K562 (cell line): ENCODE results near the gene TNFRSF6B.
"Not testable (repeated sequence)": the region's sequence is repeated elsewhere in the genome, so short reads cannot be mapped to it uniquely, and the experiment has no call there.

ENCODE experiments used
- CBX2 ChIP-seq: fragments of 200-600 bp; sonication (generic); IDR thresholded peaks from one replicate; pipeline ENCODE4 v1.6.1; 2012; ENCODE audit warnings: mild to moderate bottlenecking, low read length, inconsistent platforms; ENCODE audit not compliant: insufficient read depth, poor library complexity, severe bottlenecking
- CREB1 ChIP-seq, 2 experiments: sonication (generic) in 1 of 2; formaldehyde crosslinking in 1 of 2; IDR thresholded peaks; 2 replicates each; pipeline versions ENCODE4 v1.6.1 to v1.8.0; 2012 to 2022; ENCODE audit warnings: inconsistent platforms in 1 of 2, mild to moderate bottlenecking in 1 of 2, missing genetic modification reagents in 1 of 2, moderate library complexity in 1 of 2
- CREM ChIP-seq: IDR thresholded peaks from 2 replicates; pipeline ENCODE4 v1.6.1; 2014; ENCODE audit warnings: antibody characterized with exemption, low read depth
- HNRNPL ChIP-seq: fragments of 200-400 bp; formaldehyde crosslinking; IDR thresholded peaks from 2 replicates; pipeline ENCODE4 v1.6.1; 2017; ENCODE audit warnings: low read depth, mild to moderate bottlenecking, low read length
- HNRNPUL1 ChIP-seq: fragments of 200-400 bp; formaldehyde crosslinking; IDR thresholded peaks from 2 replicates; pipeline ENCODE4 v1.6.1; 2017; ENCODE audit warnings: low read length
- RNF2 ChIP-seq: sonication (generic); IDR thresholded peaks from 2 replicates; pipeline ENCODE4 v1.6.1; 2016
- SMARCA4 ChIP-seq: fragments of 450-650 bp; IDR thresholded peaks from 2 replicates; pipeline ENCODE4 v1.6.1; 2016
- ZNF175 ChIP-seq: fragments of 200-800 bp; sonication (Bioruptor generic); IDR thresholded peaks from 2 replicates; pipeline ENCODE4 v1.6.1; 2016; ENCODE audit warnings: low read depth, mild to moderate bottlenecking, missing genetic modification characterization, missing compliant biosample characterization
- TF ChIP-seq, protein P1 (sequence below): sonication (generic); formaldehyde crosslinking; IDR thresholded peaks from 2 replicates; pipeline ENCODE4 v1.8.0; 2022; ENCODE audit warnings: mild to moderate bottlenecking, missing genetic modification reagents, borderline replicate concordance

DNA sequence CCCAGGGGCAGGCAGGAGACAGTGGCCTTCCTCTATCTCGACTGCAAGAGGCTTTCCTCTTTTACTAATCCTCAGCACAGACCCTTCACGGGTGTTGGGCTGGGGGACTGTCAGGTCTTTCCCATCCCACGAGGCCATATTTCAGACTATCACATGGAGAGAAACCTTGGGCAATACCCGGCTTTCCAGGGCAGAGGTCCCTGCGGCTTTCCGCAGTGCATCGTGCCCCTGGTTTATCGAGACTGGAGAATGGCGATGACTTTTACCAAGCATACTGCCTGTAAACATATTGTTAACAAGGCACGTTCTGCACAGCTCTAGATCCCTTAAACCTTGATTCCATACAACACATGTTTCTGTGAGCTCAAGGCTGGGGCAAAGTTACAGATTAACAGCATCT is 36.3 kb upstream of the TNFRSF6B start:
- not testable (repeated sequence) for TF ChIP-seq ZNF175; RNF2; HNRNPUL1; CBX2; CREB1 (IDR thresholded peaks at IDR 0.05); CREB1 (CRISPR knock-in tag; IDR thresholded peaks at IDR 0.05); SMARCA4; CREM; HNRNPL
- TF ChIP-seq, protein P1, sequence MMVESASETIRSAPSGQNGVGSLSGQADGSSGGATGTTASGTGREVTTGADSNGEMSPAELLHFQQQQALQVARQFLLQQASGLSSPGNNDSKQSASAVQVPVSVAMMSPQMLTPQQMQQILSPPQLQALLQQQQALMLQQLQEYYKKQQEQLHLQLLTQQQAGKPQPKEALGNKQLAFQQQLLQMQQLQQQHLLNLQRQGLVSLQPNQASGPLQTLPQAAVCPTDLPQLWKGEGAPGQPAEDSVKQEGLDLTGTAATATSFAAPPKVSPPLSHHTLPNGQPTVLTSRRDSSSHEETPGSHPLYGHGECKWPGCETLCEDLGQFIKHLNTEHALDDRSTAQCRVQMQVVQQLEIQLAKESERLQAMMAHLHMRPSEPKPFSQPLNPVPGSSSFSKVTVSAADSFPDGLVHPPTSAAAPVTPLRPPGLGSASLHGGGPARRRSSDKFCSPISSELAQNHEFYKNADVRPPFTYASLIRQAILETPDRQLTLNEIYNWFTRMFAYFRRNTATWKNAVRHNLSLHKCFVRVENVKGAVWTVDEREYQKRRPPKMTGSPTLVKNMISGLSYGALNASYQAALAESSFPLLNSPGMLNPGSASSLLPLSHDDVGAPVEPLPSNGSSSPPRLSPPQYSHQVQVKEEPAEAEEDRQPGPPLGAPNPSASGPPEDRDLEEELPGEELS, result not testable (repeated sequence)
